Measurements from ENCODE around the gene ATP12A. TPM values are rescaled to one million over a fixed set of nuclear protein-coding genes. Genes with fewer than 3 reads are reported as not detected.

The ATP12A gene

DNA sequence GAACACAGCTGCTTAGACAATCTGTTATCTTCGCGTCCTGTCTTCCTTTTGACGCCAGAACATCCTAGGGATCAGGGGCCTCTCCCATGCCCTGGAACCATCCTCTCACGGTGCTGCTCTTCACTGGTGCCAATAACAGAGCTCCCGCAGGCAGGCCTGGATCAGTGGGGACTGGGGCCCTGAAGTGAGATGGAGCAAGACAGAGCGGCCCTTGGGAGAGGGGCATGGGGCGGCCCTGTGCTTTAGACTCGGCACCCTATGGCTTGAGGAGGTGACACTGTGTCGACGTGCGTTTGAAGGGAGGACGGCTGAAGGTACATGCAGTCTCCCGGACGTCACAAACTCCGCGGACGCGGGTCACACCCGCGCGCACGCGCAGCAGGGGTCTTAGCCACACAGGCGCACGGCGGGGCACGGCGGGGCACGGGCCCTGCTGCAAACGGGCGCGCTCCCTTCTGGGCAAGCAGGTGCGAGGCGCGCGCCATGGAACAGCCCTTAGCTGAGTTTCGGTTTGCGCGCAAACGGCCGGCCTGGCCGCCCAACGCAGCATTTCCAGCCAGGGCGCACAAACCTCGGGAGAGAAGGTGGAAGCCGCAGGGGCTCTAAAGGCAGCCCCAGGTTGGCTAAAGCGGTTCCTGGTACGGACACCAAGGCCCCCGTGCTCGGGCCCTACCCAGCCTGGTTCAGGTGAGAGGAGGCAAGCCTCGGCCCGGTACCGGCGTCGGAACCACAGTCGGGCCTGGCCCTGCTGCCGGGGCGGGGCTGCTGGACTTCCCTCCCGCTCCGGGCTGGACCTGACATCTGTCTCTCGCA, 67.2 kb downstream of the ATP12A start:
- Histone ChIP-seq H3K4ac (ENCODE audit: low read length) (no peak overlapping the region), H2AFZ (ENCODE audit: low read length) (peak overlapping the region; percentile 78), H3K79me1 (ENCODE audit: low read depth, low read length) (no peaks in the 10 kb centered on the region), H3K9me3 (replicated peaks in 1 of 2; ENCODE audit: control insufficient read depth in 2 of 2, insufficient read depth in 1 of 2, low read depth in 1 of 2, low read length in 2 of 2) (peaks cover 0 to 3% of the 10 kb centered on the region in 2 donors), H2BK120ac (ENCODE audit: low read depth, low read length) (no peak overlapping the region), H4K8ac (ENCODE audit: low read depth, low read length) (no peak overlapping the region), H4K91ac (ENCODE audit: low read depth, low read length, poor library complexity) (no peak overlapping the region), H3K27ac (replicated peaks; ENCODE audit: low read length) (no peak overlapping the region), H3K4me3 (ENCODE audit: low read length in 2 of 2) (peak overlapping the region; percentile 19 to 72), H3K18ac (ENCODE audit: low read length) (peak overlapping the region; percentile 87), H2BK15ac (ENCODE audit: low read length) (no peak overlapping the region), H3K27me3 (ENCODE audit: control insufficient read depth in 3 of 3, insufficient read depth in 3 of 3, low read depth in 1 of 3, low read length in 3 of 3) (peaks cover 26 to 60% (median 59%) of the 10 kb centered on the region in 3 experiments), H2BK12ac (ENCODE audit: low read length) (no peak overlapping the region), H2BK5ac (ENCODE audit: low read length) (no peak overlapping the region), H3K23ac (ENCODE audit: low read depth, low read length, poor library complexity) (no peak overlapping the region), H3K4me1 (ENCODE audit: control insufficient read depth in 2 of 2, insufficient read depth in 1 of 2, low read depth in 1 of 2, low read length in 2 of 2) (peaks cover 0 to 16% of the 10 kb centered on the region in 2 donors), H3K14ac (ENCODE audit: low read length) (peak overlapping the region; percentile 71), H3K4me2 (ENCODE audit: insufficient read depth, low read length, poor library complexity, severe bottlenecking) (peak overlapping the region; percentile 98), H3K9ac (ENCODE audit: low read depth, low read length, poor library complexity) (peak overlapping the region; percentile 84), H3K36me3 (replicated peaks in 1 of 2; ENCODE audit: control insufficient read depth in 2 of 2, insufficient read depth in 2 of 2, low read length in 2 of 2) (no peaks in the 10 kb centered on the region), H2AK5ac (ENCODE audit: low read depth, low read length) (peak overlapping the region; percentile 46)
- DNase-seq (ENCODE audit: low spot score), result peak; percentile 17
- WGBS, 2 donors (ENCODE audit: extremely low coverage in 2 of 2, insufficient read length in 2 of 2, insufficient replicate concordance in 1 of 2), result no CpG with 5 or more reads among the region's 61 CpGs

GRCh38 chr13:24748061-24748400, 67.8 kb downstream of the ATP12A start:
- H4K8ac ChIP-seq (ENCODE audit: low read depth, low read length), result no peak overlapping the region
- no peaks in the 10 kb centered on the region for H3K36me3 ChIP-seq (replicated peaks in 1 of 2; ENCODE audit: control insufficient read depth in 2 of 2, insufficient read depth in 2 of 2, low read length in 2 of 2)
- H2BK12ac ChIP-seq (ENCODE audit: low read length), result no peak overlapping the region
- no peak overlapping the region for H2BK5ac ChIP-seq (ENCODE audit: low read length)
- H3K79me1 ChIP-seq (ENCODE audit: low read depth, low read length), result no peaks in the 10 kb centered on the region
- no peak overlapping the region for H2BK15ac ChIP-seq (ENCODE audit: low read length)
- no peak overlapping the region for H3K27ac ChIP-seq (replicated peaks; ENCODE audit: low read length)
- H2AK5ac ChIP-seq (ENCODE audit: low read depth, low read length), result no peak overlapping the region
- DNase-seq (ENCODE audit: low spot score), result peak; percentile 17
- H3K27me3 ChIP-seq (ENCODE audit: control insufficient read depth in 3 of 3, insufficient read depth in 3 of 3, low read depth in 1 of 3, low read length in 3 of 3), result peaks cover 26 to 62% (median 59%) of the 10 kb centered on the region in 3 experiments
- H3K4me1 ChIP-seq (ENCODE audit: control insufficient read depth in 2 of 2, insufficient read depth in 1 of 2, low read depth in 1 of 2, low read length in 2 of 2), result peaks cover 0 to 12% of the 10 kb centered on the region in 2 donors
- peak overlapping the region; percentile 78 for H2AFZ ChIP-seq (ENCODE audit: low read length)
- H3K9ac ChIP-seq (ENCODE audit: low read depth, low read length, poor library complexity), result peak overlapping the region; percentile 79
- H2BK120ac ChIP-seq (ENCODE audit: low read depth, low read length), result no peak overlapping the region
- H3K4ac ChIP-seq (ENCODE audit: low read length), result no peak overlapping the region
- no peak overlapping the region for H4K91ac ChIP-seq (ENCODE audit: low read depth, low read length, poor library complexity)
- peaks cover 0 to 3% of the 10 kb centered on the region in 2 donors for H3K9me3 ChIP-seq (replicated peaks in 1 of 2; ENCODE audit: control insufficient read depth in 2 of 2, insufficient read depth in 1 of 2, low read depth in 1 of 2, low read length in 2 of 2)
- H3K14ac ChIP-seq (ENCODE audit: low read length), result peak overlapping the region; percentile 44
- no peak overlapping the region for H3K18ac ChIP-seq (ENCODE audit: low read length)
- H3K23ac ChIP-seq (ENCODE audit: low read depth, low read length, poor library complexity), result no peak overlapping the region
- no CpG with 5 or more reads among the region's 10 CpGs for WGBS, 2 donors (ENCODE audit: extremely low coverage in 2 of 2, insufficient read length in 2 of 2, insufficient replicate concordance in 1 of 2)
- H3K4me2 ChIP-seq (ENCODE audit: insufficient read depth, low read length, poor library complexity, severe bottlenecking), result peak overlapping the region; percentile 98
- peak overlapping the region in 1 of 2 donors; percentile 72 for H3K4me3 ChIP-seq (ENCODE audit: low read length in 2 of 2)

DNA sequence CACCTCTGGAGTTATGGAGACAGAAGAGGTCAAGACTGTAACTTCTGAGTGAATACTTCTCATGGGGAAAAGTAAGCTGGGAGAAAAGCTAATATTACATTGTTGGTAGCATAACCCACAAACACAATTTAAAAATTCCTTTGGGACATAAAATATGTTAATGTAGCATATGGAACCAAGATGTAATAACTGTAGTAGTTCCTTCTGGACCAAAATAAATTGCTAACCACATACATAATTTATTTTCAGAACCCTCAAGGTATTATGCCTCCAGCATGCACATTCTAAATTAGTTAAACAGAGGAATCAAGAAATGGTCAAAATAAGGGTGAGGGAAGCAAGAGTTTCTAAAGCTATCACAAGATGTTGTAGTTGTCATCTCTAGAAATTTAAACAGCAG, 79.0 kb downstream of the ATP12A start:
- no peak overlapping the region for H3K27ac ChIP-seq (replicated peaks; ENCODE audit: low read length)
- H3K4me1 ChIP-seq (ENCODE audit: control insufficient read depth in 2 of 2, insufficient read depth in 1 of 2, low read depth in 1 of 2, low read length in 2 of 2), result no peaks in the 10 kb centered on the region
- no peak overlapping the region for H3K4me2 ChIP-seq (ENCODE audit: insufficient read depth, low read length, poor library complexity, severe bottlenecking)
- no peak overlapping the region for H2BK5ac ChIP-seq (ENCODE audit: low read length)
- no peaks in the 10 kb centered on the region for H3K9me3 ChIP-seq (replicated peaks in 1 of 2; ENCODE audit: control insufficient read depth in 2 of 2, insufficient read depth in 1 of 2, low read depth in 1 of 2, low read length in 2 of 2)
- H2BK15ac ChIP-seq (ENCODE audit: low read length), result no peak overlapping the region
- H3K36me3 ChIP-seq (replicated peaks in 1 of 2; ENCODE audit: control insufficient read depth in 2 of 2, insufficient read depth in 2 of 2, low read length in 2 of 2), result no peaks in the 10 kb centered on the region
- H4K91ac ChIP-seq (ENCODE audit: low read depth, low read length, poor library complexity), result no peak overlapping the region
- H4K8ac ChIP-seq (ENCODE audit: low read depth, low read length), result no peak overlapping the region
- H2BK12ac ChIP-seq (ENCODE audit: low read length), result no peak overlapping the region
- no peak overlapping the region for H2AFZ ChIP-seq (ENCODE audit: low read length)
- H3K27me3 ChIP-seq (ENCODE audit: control insufficient read depth in 3 of 3, insufficient read depth in 3 of 3, low read depth in 1 of 3, low read length in 3 of 3), result peaks cover 0 to 4% (median 0%) of the 10 kb centered on the region in 3 experiments
- no peak overlapping the region for H3K9ac ChIP-seq (ENCODE audit: low read depth, low read length, poor library complexity)
- H3K79me1 ChIP-seq (ENCODE audit: low read depth, low read length), result no peaks in the 10 kb centered on the region
- no peak overlapping the region for H3K23ac ChIP-seq (ENCODE audit: low read depth, low read length, poor library complexity)
- no peak overlapping the region for H3K18ac ChIP-seq (ENCODE audit: low read length)
- H3K4ac ChIP-seq (ENCODE audit: low read length), result no peak overlapping the region
- no peak overlapping the region for H3K4me3 ChIP-seq (ENCODE audit: low read length in 2 of 2)
- H3K14ac ChIP-seq (ENCODE audit: low read length), result no peak overlapping the region
- no peak overlapping the region for H2BK120ac ChIP-seq (ENCODE audit: low read depth, low read length)
- no peak for DNase-seq (ENCODE audit: low spot score)
- H2AK5ac ChIP-seq (ENCODE audit: low read depth, low read length), result no peak overlapping the region

Small RNA genes within 50 kb of the gene (small RNA-seq; reads per million reads assigned to genes)
- gene RNY1P7 (ENCODE audit: insufficient read depth), result not detected
